HEK293 (cell line): ENCODE measurements around the gene HEG1.
A peak's percentile ranks its signal among the peaks of the same experiment; 100 is the strongest.

Experiments used
- GLI2 ChIP-seq: fragments of 450-650 bp; formaldehyde crosslinking; IDR thresholded peaks from 2 replicates; pipeline ENCODE4; 2017; ENCODE audit warnings: missing biosample characterization, missing genetic modification characterization, low read depth, borderline replicate concordance
- KLF16 ChIP-seq: fragments of 450-650 bp; formaldehyde crosslinking; IDR thresholded peaks from 2 replicates; pipeline ENCODE4 v1.5.1; 2017; ENCODE audit warnings: missing biosample characterization, missing genetic modification characterization
- KLF7 ChIP-seq: fragments of 450-650 bp; formaldehyde crosslinking; IDR thresholded peaks from 2 replicates; pipeline ENCODE4 v1.5.1; 2016; ENCODE audit warnings: missing biosample characterization, missing genetic modification characterization, borderline replicate concordance
- KLF9 ChIP-seq: fragments of 450-650 bp; formaldehyde crosslinking; IDR thresholded peaks from 2 replicates; pipeline ENCODE4 v1.5.1; 2016; ENCODE audit warnings: missing biosample characterization, missing genetic modification characterization, low read depth
- PRDM1 ChIP-seq: fragments of 450-650 bp; formaldehyde crosslinking; IDR thresholded peaks from 2 replicates; pipeline ENCODE4; 2016; ENCODE audit warnings: missing biosample characterization, missing genetic modification characterization
- TCF7L2 ChIP-seq: IDR thresholded peaks from 2 replicates; pipeline ENCODE4 v1.6.1; 2011; ENCODE audit warnings: low read depth, mild to moderate bottlenecking, inconsistent platforms, low read length, moderate library complexity, borderline replicate concordance
- TRIM28 ChIP-seq: IDR thresholded peaks from 2 replicates; pipeline ENCODE4 v1.6.1; 2011; ENCODE audit warnings: low read length, control low read depth, borderline replicate concordance
- YY2 ChIP-seq: fragments of 450-650 bp; formaldehyde crosslinking; IDR thresholded peaks from 2 replicates; pipeline ENCODE4 v1.5.1; 2016; ENCODE audit warnings: missing biosample characterization, missing genetic modification characterization
- ZBTB20 ChIP-seq: fragments of 450-650 bp; formaldehyde crosslinking; IDR thresholded peaks from 2 replicates; pipeline ENCODE4 v1.5.1; 2016; ENCODE audit warnings: missing biosample characterization, missing genetic modification characterization
- ZBTB8A ChIP-seq: fragments of 450-650 bp; formaldehyde crosslinking; IDR thresholded peaks from 2 replicates; pipeline ENCODE4 v1.5.1; 2016; ENCODE audit warnings: missing biosample characterization, missing genetic modification characterization
- ZFHX2 ChIP-seq: fragments of 450-650 bp; formaldehyde crosslinking; conservative IDR thresholded peaks from 2 replicates; pipeline ENCODE4 v1.5.1; 2016; ENCODE audit warnings: missing biosample characterization, missing genetic modification characterization
- ZFP41 ChIP-seq: fragments of 450-650 bp; formaldehyde crosslinking; IDR thresholded peaks from 2 replicates; pipeline ENCODE4 v1.5.1; 2016; ENCODE audit warnings: missing biosample characterization, missing genetic modification characterization, borderline replicate concordance
- ZNF138 ChIP-seq: fragments of 450-650 bp; formaldehyde crosslinking; IDR thresholded peaks from 2 replicates; pipeline ENCODE4 v1.5.1; 2016; ENCODE audit warnings: missing biosample characterization, missing genetic modification characterization, borderline replicate concordance
- ZNF146 ChIP-seq: fragments of 450-650 bp; formaldehyde crosslinking; IDR thresholded peaks from 2 replicates; pipeline ENCODE4 v1.5.1; 2016; ENCODE audit warnings: missing biosample characterization, missing genetic modification characterization
- ZNF175 ChIP-seq: fragments of 450-650 bp; formaldehyde crosslinking; IDR thresholded peaks from 2 replicates; pipeline ENCODE4 v1.5.1; 2016; ENCODE audit warnings: missing biosample characterization, missing genetic modification characterization
- ZNF214 ChIP-seq: fragments of 450-650 bp; formaldehyde crosslinking; IDR thresholded peaks from 2 replicates; pipeline ENCODE4 v1.5.1; 2017; ENCODE audit warnings: missing biosample characterization, mild to moderate bottlenecking, missing genetic modification characterization, borderline replicate concordance
- ZNF223 ChIP-seq: fragments of 450-650 bp; formaldehyde crosslinking; IDR thresholded peaks from 2 replicates; pipeline ENCODE4 v1.5.1; 2016; ENCODE audit warnings: missing biosample characterization, missing genetic modification characterization
- ZNF391 ChIP-seq: fragments of 450-650 bp; formaldehyde crosslinking; IDR thresholded peaks from 2 replicates; pipeline ENCODE4 v1.5.1; 2016; ENCODE audit warnings: low read depth, missing biosample characterization, missing genetic modification characterization, borderline replicate concordance
- ZNF404 ChIP-seq: fragments of 450-650 bp; formaldehyde crosslinking; IDR thresholded peaks from 2 replicates; pipeline ENCODE4 v1.5.1; 2017; ENCODE audit warnings: missing biosample characterization, missing genetic modification characterization
- ZNF548 ChIP-seq: fragments of 450-650 bp; formaldehyde crosslinking; IDR thresholded peaks from 2 replicates; pipeline ENCODE4 v1.5.1; 2016; ENCODE audit warnings: missing biosample characterization, missing genetic modification characterization
- ZNF624 ChIP-seq: fragments of 450-650 bp; formaldehyde crosslinking; IDR thresholded peaks from 2 replicates; pipeline ENCODE4 v1.5.1; 2017; ENCODE audit warnings: missing biosample characterization, missing genetic modification characterization
- ZNF626 ChIP-seq: fragments of 450-650 bp; sonication (Bioruptor Pico); formaldehyde crosslinking; IDR thresholded peaks from 2 replicates; pipeline ENCODE4 v1.5.1; 2018; ENCODE audit warnings: missing biosample characterization, missing genetic modification characterization, inconsistent platforms
- ZNF707 ChIP-seq: fragments of 450-650 bp; formaldehyde crosslinking; IDR thresholded peaks from 2 replicates; pipeline ENCODE4 v1.5.1; 2016; ENCODE audit warnings: missing biosample characterization, missing genetic modification characterization
- ZNF843 ChIP-seq: fragments of 450-650 bp; formaldehyde crosslinking; IDR thresholded peaks from 2 replicates; pipeline ENCODE4 v1.5.1; 2016; ENCODE audit warnings: missing biosample characterization, missing genetic modification characterization
- ZSCAN23 ChIP-seq: fragments of 450-650 bp; formaldehyde crosslinking; IDR thresholded peaks from 2 replicates; pipeline ENCODE4 v1.5.1; 2016; ENCODE audit warnings: missing biosample characterization, missing genetic modification characterization
- ZSCAN30 ChIP-seq: fragments of 450-650 bp; IDR thresholded peaks from 2 replicates; pipeline ENCODE4 v1.5.1; 2018; ENCODE audit warnings: missing biosample characterization, mild to moderate bottlenecking, missing genetic modification characterization, moderate library complexity
- TF ChIP-seq, protein P1 (sequence below): fragments of 450-650 bp; formaldehyde crosslinking; IDR thresholded peaks from 2 replicates; pipeline ENCODE4 v1.5.1; 2017; ENCODE audit warnings: missing biosample characterization, mild to moderate bottlenecking, missing genetic modification characterization, moderate library complexity
- TF ChIP-seq, protein P2 (sequence below): fragments of 450-650 bp; formaldehyde crosslinking; IDR thresholded peaks from 2 replicates; pipeline ENCODE4 v1.5.1; 2016; ENCODE audit warnings: missing biosample characterization, missing genetic modification characterization
- TF ChIP-seq, protein P3 (sequence below): fragments of 450-650 bp; formaldehyde crosslinking; IDR thresholded peaks from 2 replicates; pipeline ENCODE4 v1.5.1; 2017; ENCODE audit warnings: missing biosample characterization, missing genetic modification characterization
- TF ChIP-seq, protein P4 (sequence below): fragments of 450-650 bp; formaldehyde crosslinking; IDR thresholded peaks from 2 replicates; pipeline ENCODE4 v1.5.1; 2017; ENCODE audit warnings: missing biosample characterization, missing genetic modification characterization
- TF ChIP-seq, protein P5 (sequence below): fragments of 450-650 bp; formaldehyde crosslinking; IDR thresholded peaks from 2 replicates; pipeline ENCODE4 v1.5.1; 2016; ENCODE audit warnings: missing biosample characterization, missing genetic modification characterization
- TF ChIP-seq, protein P6 (sequence below): fragments of 450-650 bp; formaldehyde crosslinking; IDR thresholded peaks from 2 replicates; pipeline ENCODE4 v1.5.1; 2016; ENCODE audit warnings: missing biosample characterization, missing genetic modification characterization

Gene HEG1

DNA sequence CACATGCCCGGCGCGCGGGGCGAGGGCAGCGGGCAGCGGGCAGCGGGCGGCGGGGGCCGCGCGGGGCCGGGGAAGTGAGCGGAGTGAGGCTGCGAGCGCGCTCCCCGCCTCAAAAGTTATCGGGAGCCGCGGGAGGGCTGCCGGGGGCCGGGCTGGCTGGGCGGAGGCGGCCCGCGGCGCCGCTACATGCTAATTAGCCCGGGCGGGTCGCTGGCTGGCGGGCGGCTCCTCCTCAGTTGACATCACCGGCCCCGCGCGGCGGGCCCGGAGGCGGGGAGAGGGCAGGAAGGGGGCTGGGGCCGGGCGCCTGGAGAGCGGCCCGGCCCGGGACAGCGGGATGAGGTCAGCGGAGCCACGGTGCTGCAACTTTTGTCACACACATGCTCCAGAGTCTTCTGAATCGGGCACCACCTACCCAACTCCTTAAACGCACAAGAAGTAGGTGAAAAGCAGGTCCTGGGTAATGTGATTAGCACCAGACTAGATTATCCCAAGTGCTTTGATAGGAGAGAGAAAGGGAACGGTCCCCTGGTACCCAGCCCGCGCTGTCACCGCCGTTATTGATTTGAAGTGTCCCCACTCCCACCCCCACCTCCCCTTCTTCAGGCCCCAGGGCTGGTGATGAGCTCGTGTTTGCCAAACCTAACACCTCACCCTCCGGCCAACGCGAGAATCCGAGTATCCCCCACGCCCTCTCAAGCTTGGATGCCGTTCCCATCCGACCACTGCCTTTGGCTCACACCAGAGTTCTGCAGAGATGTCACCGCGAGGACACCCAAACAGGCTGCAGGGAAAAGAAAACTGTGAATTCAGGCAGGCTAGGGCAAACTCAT lies at the start of gene HEG1 (continued):
- TF ChIP-seq ZNF626 (tag by site-specific recombination) (no peak), PRDM1 (tag by site-specific recombination) (no peak), ZNF214 (tag by site-specific recombination) (no peak), GLI2 (no peak), ZNF404 (no peak), ZSCAN30 (tag by site-specific recombination) (peak; percentile 76), TCF7L2 (no peak), ZNF138 (tag by site-specific recombination) (no peak), KLF9 (tag by site-specific recombination) (no peak), ZSCAN23 (no peak), ZFP41 (no peak), ZBTB20 (peak; percentile 54; the same call in 1 of the 2 replicates), ZFHX2 (peak; percentile 53), ZBTB8A (peak; percentile 44; the same call in 1 of the 2 replicates), ZNF223 (tag by site-specific recombination) (no peak), ZNF707 (tag by site-specific recombination) (no peak), ZNF843 (tag by site-specific recombination) (no peak), ZNF548 (tag by site-specific recombination) (no peak), KLF7 (tag by site-specific recombination) (no peak), ZNF391 (no peak), ZNF175 (tag by site-specific recombination) (no peak), KLF16 (tag by site-specific recombination) (no peak), ZNF624 (tag by site-specific recombination) (no peak), TRIM28 (no peak), ZNF146 (tag by site-specific recombination) (no peak), YY2 (tag by site-specific recombination) (no peak)
- TF ChIP-seq, protein P1, sequence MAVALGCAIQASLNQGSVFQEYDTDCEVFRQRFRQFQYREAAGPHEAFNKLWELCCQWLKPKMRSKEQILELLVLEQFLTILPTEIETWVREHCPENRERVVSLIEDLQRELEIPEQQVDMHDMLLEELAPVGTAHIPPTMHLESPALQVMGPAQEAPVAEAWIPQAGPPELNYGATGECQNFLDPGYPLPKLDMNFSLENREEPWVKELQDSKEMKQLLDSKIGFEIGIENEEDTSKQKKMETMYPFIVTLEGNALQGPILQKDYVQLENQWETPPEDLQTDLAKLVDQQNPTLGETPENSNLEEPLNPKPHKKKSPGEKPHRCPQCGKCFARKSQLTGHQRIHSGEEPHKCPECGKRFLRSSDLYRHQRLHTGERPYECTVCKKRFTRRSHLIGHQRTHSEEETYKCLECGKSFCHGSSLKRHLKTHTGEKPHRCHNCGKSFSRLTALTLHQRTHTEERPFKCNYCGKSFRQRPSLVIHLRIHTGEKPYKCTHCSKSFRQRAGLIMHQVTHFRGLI (tag by site-specific recombination): no peak
- TF ChIP-seq, protein P2, sequence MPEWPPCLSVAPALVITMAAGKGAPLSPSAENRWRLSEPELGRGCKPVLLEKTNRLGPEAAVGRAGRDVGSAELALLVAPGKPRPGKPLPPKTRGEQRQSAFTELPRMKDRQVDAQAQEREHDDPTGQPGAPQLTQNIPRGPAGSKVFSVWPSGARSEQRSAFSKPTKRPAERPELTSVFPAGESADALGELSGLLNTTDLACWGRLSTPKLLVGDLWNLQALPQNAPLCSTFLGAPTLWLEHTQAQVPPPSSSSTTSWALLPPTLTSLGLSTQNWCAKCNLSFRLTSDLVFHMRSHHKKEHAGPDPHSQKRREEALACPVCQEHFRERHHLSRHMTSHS (tag by site-specific recombination): no peak
- TF ChIP-seq, protein P3, sequence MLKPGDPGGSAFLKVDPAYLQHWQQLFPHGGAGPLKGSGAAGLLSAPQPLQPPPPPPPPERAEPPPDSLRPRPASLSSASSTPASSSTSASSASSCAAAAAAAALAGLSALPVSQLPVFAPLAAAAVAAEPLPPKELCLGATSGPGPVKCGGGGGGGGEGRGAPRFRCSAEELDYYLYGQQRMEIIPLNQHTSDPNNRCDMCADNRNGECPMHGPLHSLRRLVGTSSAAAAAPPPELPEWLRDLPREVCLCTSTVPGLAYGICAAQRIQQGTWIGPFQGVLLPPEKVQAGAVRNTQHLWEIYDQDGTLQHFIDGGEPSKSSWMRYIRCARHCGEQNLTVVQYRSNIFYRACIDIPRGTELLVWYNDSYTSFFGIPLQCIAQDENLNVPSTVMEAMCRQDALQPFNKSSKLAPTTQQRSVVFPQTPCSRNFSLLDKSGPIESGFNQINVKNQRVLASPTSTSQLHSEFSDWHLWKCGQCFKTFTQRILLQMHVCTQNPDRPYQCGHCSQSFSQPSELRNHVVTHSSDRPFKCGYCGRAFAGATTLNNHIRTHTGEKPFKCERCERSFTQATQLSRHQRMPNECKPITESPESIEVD (tag by site-specific recombination): no peak
- TF ChIP-seq, protein P4, sequence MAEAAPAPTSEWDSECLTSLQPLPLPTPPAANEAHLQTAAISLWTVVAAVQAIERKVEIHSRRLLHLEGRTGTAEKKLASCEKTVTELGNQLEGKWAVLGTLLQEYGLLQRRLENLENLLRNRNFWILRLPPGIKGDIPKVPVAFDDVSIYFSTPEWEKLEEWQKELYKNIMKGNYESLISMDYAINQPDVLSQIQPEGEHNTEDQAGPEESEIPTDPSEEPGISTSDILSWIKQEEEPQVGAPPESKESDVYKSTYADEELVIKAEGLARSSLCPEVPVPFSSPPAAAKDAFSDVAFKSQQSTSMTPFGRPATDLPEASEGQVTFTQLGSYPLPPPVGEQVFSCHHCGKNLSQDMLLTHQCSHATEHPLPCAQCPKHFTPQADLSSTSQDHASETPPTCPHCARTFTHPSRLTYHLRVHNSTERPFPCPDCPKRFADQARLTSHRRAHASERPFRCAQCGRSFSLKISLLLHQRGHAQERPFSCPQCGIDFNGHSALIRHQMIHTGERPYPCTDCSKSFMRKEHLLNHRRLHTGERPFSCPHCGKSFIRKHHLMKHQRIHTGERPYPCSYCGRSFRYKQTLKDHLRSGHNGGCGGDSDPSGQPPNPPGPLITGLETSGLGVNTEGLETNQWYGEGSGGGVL (tag by site-specific recombination): peak; percentile 40; the same call in 1 of the 2 replicates
- TF ChIP-seq, protein P5, sequence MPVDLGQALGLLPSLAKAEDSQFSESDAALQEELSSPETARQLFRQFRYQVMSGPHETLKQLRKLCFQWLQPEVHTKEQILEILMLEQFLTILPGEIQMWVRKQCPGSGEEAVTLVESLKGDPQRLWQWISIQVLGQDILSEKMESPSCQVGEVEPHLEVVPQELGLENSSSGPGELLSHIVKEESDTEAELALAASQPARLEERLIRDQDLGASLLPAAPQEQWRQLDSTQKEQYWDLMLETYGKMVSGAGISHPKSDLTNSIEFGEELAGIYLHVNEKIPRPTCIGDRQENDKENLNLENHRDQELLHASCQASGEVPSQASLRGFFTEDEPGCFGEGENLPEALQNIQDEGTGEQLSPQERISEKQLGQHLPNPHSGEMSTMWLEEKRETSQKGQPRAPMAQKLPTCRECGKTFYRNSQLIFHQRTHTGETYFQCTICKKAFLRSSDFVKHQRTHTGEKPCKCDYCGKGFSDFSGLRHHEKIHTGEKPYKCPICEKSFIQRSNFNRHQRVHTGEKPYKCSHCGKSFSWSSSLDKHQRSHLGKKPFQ (tag by site-specific recombination): no peak
- TF ChIP-seq, protein P6, sequence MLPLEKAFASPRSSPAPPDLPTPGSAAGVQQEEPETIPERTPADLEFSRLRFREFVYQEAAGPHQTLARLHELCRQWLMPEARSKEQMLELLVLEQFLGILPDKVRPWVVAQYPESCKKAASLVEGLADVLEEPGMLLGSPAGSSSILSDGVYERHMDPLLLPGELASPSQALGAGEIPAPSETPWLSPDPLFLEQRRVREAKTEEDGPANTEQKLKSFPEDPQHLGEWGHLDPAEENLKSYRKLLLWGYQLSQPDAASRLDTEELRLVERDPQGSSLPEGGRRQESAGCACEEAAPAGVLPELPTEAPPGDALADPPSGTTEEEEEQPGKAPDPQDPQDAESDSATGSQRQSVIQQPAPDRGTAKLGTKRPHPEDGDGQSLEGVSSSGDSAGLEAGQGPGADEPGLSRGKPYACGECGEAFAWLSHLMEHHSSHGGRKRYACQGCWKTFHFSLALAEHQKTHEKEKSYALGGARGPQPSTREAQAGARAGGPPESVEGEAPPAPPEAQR (tag by site-specific recombination): no peak
